Astrocyte (in vitro differentiated cells and primary cell): ENCODE results near the gene TMPRSS6. TPM values are rescaled to one million over a fixed set of nuclear protein-coding genes. Genes with fewer than 3 reads are reported as not detected.

Experiments
- DNase-seq: peaks from one replicate; pipeline ENCODE4 v3.0.0-alpha.2; 2010; ENCODE audit warnings: low read depth
- FAIRE-seq: peaks from 2 replicates; lab custom pipeline; 2011; peaks lifted over from hg19 to GRCh38; lab: Jason Lieb, UNC
- H2AFZ ChIP-seq: 2 replicates; pipeline ENCODE4 v1.6.0; 2012; ENCODE audit warnings: low read depth, low read length, inconsistent platforms
- H3K27ac ChIP-seq: 2 replicates; pipeline ENCODE4 v1.5.1; 2011; ENCODE audit warnings: low read depth, low read length, inconsistent platforms
- H3K27me3 ChIP-seq: 2 replicates; pipeline ENCODE4 v1.6.0; 2011; ENCODE audit warnings: low read length, inconsistent platforms; ENCODE audit not compliant: insufficient read depth
- H3K36me3 ChIP-seq: 2 replicates; pipeline ENCODE4 v1.5.1; 2011; ENCODE audit warnings: low read length, inconsistent platforms; ENCODE audit not compliant: insufficient read depth
- H3K4me1 ChIP-seq: 2 replicates; pipeline ENCODE4 v1.5.1; 2011; ENCODE audit warnings: low read length, inconsistent platforms; ENCODE audit not compliant: insufficient read depth
- H3K4me2 ChIP-seq: 2 replicates; pipeline ENCODE4 v1.6.0; 2012; ENCODE audit warnings: low read length, inconsistent platforms
- H3K4me3 ChIP-seq: 2 replicates; pipeline ENCODE4 v1.5.1; 2011; ENCODE audit warnings: low read depth, mild to moderate bottlenecking, low read length, inconsistent platforms; ENCODE audit not compliant: insufficient read depth
- H3K79me2 ChIP-seq: 2 replicates; pipeline ENCODE4 v1.6.0; 2012; ENCODE audit warnings: mild to moderate bottlenecking, low read length, inconsistent platforms; ENCODE audit not compliant: insufficient read depth
- H3K9ac ChIP-seq: 2 replicates; pipeline ENCODE4 v1.6.0; 2012; ENCODE audit warnings: mild to moderate bottlenecking, low read length, inconsistent platforms
- H3K9me3 ChIP-seq: 2 replicates; pipeline ENCODE4 v1.5.1; 2012; ENCODE audit warnings: low read depth, mild to moderate bottlenecking, low read length, inconsistent platforms; ENCODE audit not compliant: insufficient read depth
- H4K20me1 ChIP-seq: 2 replicates; pipeline ENCODE4 v1.6.0; 2012; ENCODE audit warnings: low read length, inconsistent platforms; ENCODE audit not compliant: insufficient read depth
- H3K27ac Mint-ChIP-seq: one replicate; pipeline ENCODE4 v1.8.0; 2021; ENCODE audit warnings: mild to moderate bottlenecking, mixed read lengths; ENCODE audit not compliant: unreplicated experiment
- H3K27me3 Mint-ChIP-seq: one replicate; pipeline ENCODE4 v1.8.0; 2021; ENCODE audit warnings: low read depth, mixed read lengths; ENCODE audit not compliant: unreplicated experiment
- H3K36me3 Mint-ChIP-seq: one replicate; pipeline ENCODE4 v1.8.0; 2021; ENCODE audit warnings: low read depth, mixed read lengths; ENCODE audit not compliant: unreplicated experiment
- H3K4me1 Mint-ChIP-seq: one replicate; pipeline ENCODE4 v1.8.0; 2021; ENCODE audit warnings: low read depth, mixed read lengths; ENCODE audit not compliant: unreplicated experiment
- H3K4me3 Mint-ChIP-seq: one replicate; pipeline ENCODE4 v1.8.0; 2021; ENCODE audit warnings: mild to moderate bottlenecking, moderate library complexity, mixed read lengths; ENCODE audit not compliant: unreplicated experiment
- H3K9me3 Mint-ChIP-seq: one replicate; pipeline ENCODE4 v1.8.0; 2021; ENCODE audit warnings: mild to moderate bottlenecking, mixed read lengths; ENCODE audit not compliant: unreplicated experiment
- EZH2 ChIP-seq: IDR thresholded peaks from 2 replicates; pipeline ENCODE4 v1.6.1; 2012; ENCODE audit warnings: mild to moderate bottlenecking, low read length, inconsistent platforms; ENCODE audit not compliant: insufficient read depth
- total RNA-seq: library from RNA; stranded (reverse); gene quantifications from 2 replicates; pipeline ENCODE4 v1.2.1, GENCODE V29; 2021
- TF ChIP-seq, protein P1 (sequence below): IDR thresholded peaks from 2 replicates; pipeline ENCODE4 v1.5.1; 2011; ENCODE audit warnings: low read depth, mild to moderate bottlenecking, inconsistent platforms, low read length, moderate library complexity; ENCODE audit not compliant: insufficient read depth

TMPRSS6 gene
- total RNA-seq, 1 donor from 2014 or later: not detected

DNA sequence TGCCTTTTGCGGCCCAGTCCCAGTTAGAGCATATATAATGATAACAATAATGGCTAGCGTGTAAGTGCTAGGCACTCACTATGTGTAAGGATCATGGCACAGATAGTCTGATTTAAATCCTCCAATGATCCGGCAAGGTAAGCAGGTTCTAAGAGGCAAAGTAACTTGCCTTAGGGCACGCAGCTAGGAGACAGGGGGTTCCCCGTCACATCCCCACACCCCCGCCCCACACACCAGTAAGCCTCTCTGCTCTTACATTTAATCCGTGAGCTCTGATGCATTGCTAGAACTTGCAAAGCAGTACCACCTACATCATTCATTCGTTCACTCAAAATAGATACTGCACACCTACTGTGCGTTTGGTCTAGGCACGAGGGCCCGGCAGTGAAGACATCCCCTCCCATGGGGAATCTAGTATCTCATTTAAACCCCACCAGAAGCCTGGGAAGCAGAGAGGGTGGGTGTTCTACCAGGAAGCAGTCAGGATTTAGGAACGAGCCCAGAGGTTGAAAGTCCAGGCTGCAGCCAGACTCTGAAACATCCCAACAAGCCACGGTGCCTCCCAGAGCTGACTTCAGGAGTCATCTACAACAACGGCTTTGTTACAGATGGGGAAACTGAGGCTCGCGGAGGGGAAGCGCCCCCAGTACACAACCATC is 20.6 kb downstream of the TMPRSS6 start:
- Histone ChIP-seq H3K4me3 (no peak overlapping the region), H3K4me1 (no peaks in the 10 kb centered on the region), H3K79me2 (no peaks in the 10 kb centered on the region), H3K27ac (no peak overlapping the region), H4K20me1 (no peaks in the 10 kb centered on the region), H2AFZ (no peak overlapping the region), H3K9me3 (no peaks in the 10 kb centered on the region), H3K4me2 (no peak overlapping the region), H3K9ac (no peak overlapping the region), H3K27me3 (peaks cover 5% of the 10 kb centered on the region), H3K36me3 (no peaks in the 10 kb centered on the region)
- FAIRE-seq (no peak), DNase-seq (no peak)
- Mint-ChIP-seq H3K9me3 (no peaks in the 10 kb centered on the region), H3K27ac (no peak overlapping the region), H3K36me3 (no peaks in the 10 kb centered on the region), H3K4me3 (no peak overlapping the region), H3K4me1 (peaks cover 1% of the 10 kb centered on the region), H3K27me3 (peaks cover 49% of the 10 kb centered on the region)
- TF ChIP-seq, protein P1, sequence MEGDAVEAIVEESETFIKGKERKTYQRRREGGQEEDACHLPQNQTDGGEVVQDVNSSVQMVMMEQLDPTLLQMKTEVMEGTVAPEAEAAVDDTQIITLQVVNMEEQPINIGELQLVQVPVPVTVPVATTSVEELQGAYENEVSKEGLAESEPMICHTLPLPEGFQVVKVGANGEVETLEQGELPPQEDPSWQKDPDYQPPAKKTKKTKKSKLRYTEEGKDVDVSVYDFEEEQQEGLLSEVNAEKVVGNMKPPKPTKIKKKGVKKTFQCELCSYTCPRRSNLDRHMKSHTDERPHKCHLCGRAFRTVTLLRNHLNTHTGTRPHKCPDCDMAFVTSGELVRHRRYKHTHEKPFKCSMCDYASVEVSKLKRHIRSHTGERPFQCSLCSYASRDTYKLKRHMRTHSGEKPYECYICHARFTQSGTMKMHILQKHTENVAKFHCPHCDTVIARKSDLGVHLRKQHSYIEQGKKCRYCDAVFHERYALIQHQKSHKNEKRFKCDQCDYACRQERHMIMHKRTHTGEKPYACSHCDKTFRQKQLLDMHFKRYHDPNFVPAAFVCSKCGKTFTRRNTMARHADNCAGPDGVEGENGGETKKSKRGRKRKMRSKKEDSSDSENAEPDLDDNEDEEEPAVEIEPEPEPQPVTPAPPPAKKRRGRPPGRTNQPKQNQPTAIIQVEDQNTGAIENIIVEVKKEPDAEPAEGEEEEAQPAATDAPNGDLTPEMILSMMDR: no peak
- TF ChIP-seq EZH2: no peak

DNA sequence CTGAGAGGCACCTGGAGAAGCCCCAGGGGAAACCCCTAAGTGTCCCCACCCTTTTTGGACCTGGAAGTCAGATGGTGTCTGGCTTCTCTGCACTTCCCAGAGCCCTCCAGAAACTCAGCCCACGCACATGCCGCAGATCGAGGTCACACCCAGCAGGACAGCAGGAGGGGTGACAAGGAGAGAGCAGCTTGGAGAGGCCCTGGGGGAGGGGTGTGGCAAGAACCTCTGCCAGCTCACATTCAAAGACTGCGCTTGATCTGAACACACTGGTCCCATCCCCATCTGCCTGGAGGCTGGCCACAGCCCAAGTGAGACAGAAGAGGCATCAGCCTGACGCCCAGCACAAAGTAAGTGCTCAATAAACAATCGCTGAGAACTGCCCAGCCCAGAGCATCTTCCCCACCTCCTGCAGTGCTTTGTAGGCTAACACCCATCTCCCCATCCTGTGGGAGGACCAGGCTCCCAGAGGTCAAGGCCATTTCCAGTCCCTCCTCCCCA is 21.4 kb downstream of the TMPRSS6 start:
- peaks cover 54% of the 10 kb centered on the region for H3K27me3 Mint-ChIP-seq
- no peak for TF ChIP-seq EZH2
- TF ChIP-seq, protein P1: no peak

DNA sequence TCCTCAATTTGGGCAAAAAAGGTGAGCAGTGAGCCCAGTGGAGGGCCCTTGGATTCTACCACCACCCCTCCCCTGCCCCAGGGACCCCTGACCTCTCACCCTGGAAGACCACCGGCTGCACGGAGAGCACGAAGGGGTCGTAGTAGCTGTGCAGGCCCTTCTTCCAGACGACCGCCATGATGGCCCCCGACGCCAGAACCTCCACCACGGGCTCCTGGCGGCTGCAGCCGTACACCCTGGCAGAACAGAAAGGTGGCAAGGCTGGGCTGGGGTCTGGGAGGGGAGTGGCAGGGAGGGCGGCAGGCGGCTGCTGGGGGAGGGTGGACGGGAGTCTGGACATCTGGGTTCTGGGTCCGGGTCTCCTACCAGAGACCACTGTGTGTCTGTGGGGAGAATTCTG is 23.3 kb downstream of the TMPRSS6 start:
- FAIRE-seq: no peak

More for the DNA sequence above, 21.4 kb downstream of the TMPRSS6 start:
- Mint-ChIP-seq H3K9me3 (no peaks in the 10 kb centered on the region), H3K27ac (no peak overlapping the region), H3K36me3 (no peaks in the 10 kb centered on the region), H3K4me3 (no peak overlapping the region), H3K4me1 (peaks cover 1% of the 10 kb centered on the region)
- Histone ChIP-seq H2AFZ (no peak overlapping the region), H3K36me3 (no peaks in the 10 kb centered on the region), H3K27ac (no peak overlapping the region), H3K4me1 (no peaks in the 10 kb centered on the region), H3K4me2 (peak overlapping the region; percentile 11), H3K9me3 (no peaks in the 10 kb centered on the region), H3K27me3 (peaks cover 4% of the 10 kb centered on the region), H4K20me1 (no peaks in the 10 kb centered on the region), H3K9ac (no peak overlapping the region), H3K4me3 (no peak overlapping the region), H3K79me2 (no peaks in the 10 kb centered on the region)
- no peak for DNase-seq
- FAIRE-seq: no peak

More for the DNA sequence above, 23.3 kb downstream of the TMPRSS6 start:
- Mint-ChIP-seq H3K27me3 (peaks cover 59% of the 10 kb centered on the region), H3K4me3 (no peak overlapping the region), H3K4me1 (peaks cover 1% of the 10 kb centered on the region), H3K36me3 (no peaks in the 10 kb centered on the region), H3K27ac (no peak overlapping the region), H3K9me3 (no peaks in the 10 kb centered on the region)
- Histone ChIP-seq H2AFZ (no peak overlapping the region), H3K27me3 (no peaks in the 10 kb centered on the region), H3K36me3 (no peaks in the 10 kb centered on the region), H3K27ac (no peak overlapping the region), H3K9ac (no peak overlapping the region), H3K4me2 (no peak overlapping the region), H3K9me3 (no peaks in the 10 kb centered on the region), H3K79me2 (no peaks in the 10 kb centered on the region), H4K20me1 (no peaks in the 10 kb centered on the region), H3K4me1 (no peaks in the 10 kb centered on the region), H3K4me3 (no peak overlapping the region)
- TF ChIP-seq, protein P1: no peak
- TF ChIP-seq EZH2: no peak
- no peak for DNase-seq
